ENCODE measurements around the gene TDRD7. TPM values are rescaled to one million over a fixed set of nuclear protein-coding genes. Genes with fewer than 3 reads are reported as not detected.

Gene TDRD7
- total and polyA plus RNA-seq, 3 donors from 2014 or later, result 31.2 to 85.8 (median 32.2) TPM

- Histone ChIP-seq H3K4me3 (no peak overlapping the region), H3K4me1 (no peaks in the 10 kb centered on the region), H3K27ac (no peak overlapping the region), H3K9me3 (no peaks in the 10 kb centered on the region), H3K27me3 (no peaks in the 10 kb centered on the region), H3K36me3 (ENCODE audit: low read depth, missing control alignments) (no peaks in the 10 kb centered on the region)
- no peak for TF ChIP-seq POLR2A (IDR thresholded peaks at IDR 0.05)
- TF ChIP-seq, protein P1, sequence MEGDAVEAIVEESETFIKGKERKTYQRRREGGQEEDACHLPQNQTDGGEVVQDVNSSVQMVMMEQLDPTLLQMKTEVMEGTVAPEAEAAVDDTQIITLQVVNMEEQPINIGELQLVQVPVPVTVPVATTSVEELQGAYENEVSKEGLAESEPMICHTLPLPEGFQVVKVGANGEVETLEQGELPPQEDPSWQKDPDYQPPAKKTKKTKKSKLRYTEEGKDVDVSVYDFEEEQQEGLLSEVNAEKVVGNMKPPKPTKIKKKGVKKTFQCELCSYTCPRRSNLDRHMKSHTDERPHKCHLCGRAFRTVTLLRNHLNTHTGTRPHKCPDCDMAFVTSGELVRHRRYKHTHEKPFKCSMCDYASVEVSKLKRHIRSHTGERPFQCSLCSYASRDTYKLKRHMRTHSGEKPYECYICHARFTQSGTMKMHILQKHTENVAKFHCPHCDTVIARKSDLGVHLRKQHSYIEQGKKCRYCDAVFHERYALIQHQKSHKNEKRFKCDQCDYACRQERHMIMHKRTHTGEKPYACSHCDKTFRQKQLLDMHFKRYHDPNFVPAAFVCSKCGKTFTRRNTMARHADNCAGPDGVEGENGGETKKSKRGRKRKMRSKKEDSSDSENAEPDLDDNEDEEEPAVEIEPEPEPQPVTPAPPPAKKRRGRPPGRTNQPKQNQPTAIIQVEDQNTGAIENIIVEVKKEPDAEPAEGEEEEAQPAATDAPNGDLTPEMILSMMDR (IDR thresholded peaks at IDR 0.05), result no peak
- intact Hi-C loops (cut with DNase I; ENCODE audit: low total_unique reads), result no loop called here
- DNase-seq, result no peak
- 65 to 82% methylated on average over 8 of the region's 8 CpGs for WGBS, 2 donors
Observed at GRCh38 chr9:97545486-97545885, 133.6 kb downstream of the TDRD7 start.

Small RNA genes lying within 50 kb of the gene (microRNA-seq; reads per million reads assigned to microRNA genes)
- gene MIR1302-8 (ENCODE audit: borderline number of aligned reads in 2 of 2, borderline replicate concordance in 1 of 2), result 0 reads per million in 2 donors

Small RNA genes lying within 50 kb of the gene (small RNA-seq; reads per million reads assigned to genes)
- 0 reads per million in 2 donors for gene MIR1302-8

Other genes starting within 250 kb of the TDRD7 start
- 10 to 100 TPM; 52.3 to 66.1 TPM for gene CCDC180, start 104.4 kb upstream of the TDRD7 start, total RNA-seq
- gene CCDC180, start 104.4 kb upstream of the TDRD7 start, polyA plus RNA-seq (ENCODE audit: insufficient read depth, low read depth, low replicate concordance), result 89.3 TPM
- 1 to 10 TPM; 3.9 TPM for gene TMOD1, start 89.6 kb downstream of the TDRD7 start, total RNA-seq
- gene TMOD1, start 89.6 kb downstream of the TDRD7 start, polyA plus RNA-seq (ENCODE audit: insufficient read depth, low read depth, low replicate concordance), result 7.8 TPM
- 10 to 100 TPM; 31.8 to 35.6 TPM for gene TSTD2, start 221.3 kb downstream of the TDRD7 start, total RNA-seq
- gene TSTD2, start 221.3 kb downstream of the TDRD7 start, polyA plus RNA-seq (ENCODE audit: insufficient read depth, low read depth, low replicate concordance), result 20.0 TPM
- 10 to 100 TPM; 36.9 to 41.7 TPM for gene NCBP1, start 221.7 kb downstream of the TDRD7 start, total RNA-seq
- 36.6 TPM for gene NCBP1, start 221.7 kb downstream of the TDRD7 start, polyA plus RNA-seq (ENCODE audit: insufficient read depth, low read depth, low replicate concordance)